Lower leg skin (tissue), 3 donors: Measurements from ENCODE around the gene TSPYL1.

Experiments used
- POLR2A ChIP-seq, 2 donors: fragments of 450-650 bp; IDR thresholded peaks; one replicate each; pipeline ENCODE4 v1.6.1; 2016 to 2017; ENCODE audit warnings: antibody characterized with exemption in 2 of 2, mild to moderate bottlenecking in 1 of 2, moderate library complexity in 1 of 2
- TF ChIP-seq, protein P1 (sequence below), 3 donors: fragments of 450-650 bp; IDR thresholded peaks; one replicate each; pipeline ENCODE4 v1.5.1; 2016; ENCODE audit warnings: antibody characterized with exemption in 3 of 3, mild to moderate bottlenecking in 3 of 3, moderate library complexity in 2 of 3

GRCh38 chr6:116229287-116229913 is 50.3 kb downstream of the TSPYL1 start:
- TF ChIP-seq, protein P1, sequence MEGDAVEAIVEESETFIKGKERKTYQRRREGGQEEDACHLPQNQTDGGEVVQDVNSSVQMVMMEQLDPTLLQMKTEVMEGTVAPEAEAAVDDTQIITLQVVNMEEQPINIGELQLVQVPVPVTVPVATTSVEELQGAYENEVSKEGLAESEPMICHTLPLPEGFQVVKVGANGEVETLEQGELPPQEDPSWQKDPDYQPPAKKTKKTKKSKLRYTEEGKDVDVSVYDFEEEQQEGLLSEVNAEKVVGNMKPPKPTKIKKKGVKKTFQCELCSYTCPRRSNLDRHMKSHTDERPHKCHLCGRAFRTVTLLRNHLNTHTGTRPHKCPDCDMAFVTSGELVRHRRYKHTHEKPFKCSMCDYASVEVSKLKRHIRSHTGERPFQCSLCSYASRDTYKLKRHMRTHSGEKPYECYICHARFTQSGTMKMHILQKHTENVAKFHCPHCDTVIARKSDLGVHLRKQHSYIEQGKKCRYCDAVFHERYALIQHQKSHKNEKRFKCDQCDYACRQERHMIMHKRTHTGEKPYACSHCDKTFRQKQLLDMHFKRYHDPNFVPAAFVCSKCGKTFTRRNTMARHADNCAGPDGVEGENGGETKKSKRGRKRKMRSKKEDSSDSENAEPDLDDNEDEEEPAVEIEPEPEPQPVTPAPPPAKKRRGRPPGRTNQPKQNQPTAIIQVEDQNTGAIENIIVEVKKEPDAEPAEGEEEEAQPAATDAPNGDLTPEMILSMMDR (IDR thresholded peaks at IDR 0.05) = no peak
- no peak for TF ChIP-seq POLR2A (IDR thresholded peaks at IDR 0.05)
